NT2/D1 (cell line): Measurements from ENCODE around the gene LIPG.

Source experiments
- SUZ12 ChIP-seq: IDR thresholded peaks from 2 replicates; pipeline ENCODE4 v1.6.1; 2011; ENCODE audit not compliant: insufficient read length, insufficient read depth; ENCODE audit errors: extremely low read depth
- YY1 ChIP-seq: IDR thresholded peaks from 2 replicates; pipeline ENCODE4 v1.6.1; 2011; ENCODE audit not compliant: insufficient read length, insufficient read depth
- ZNF274 ChIP-seq: IDR thresholded peaks from 2 replicates; pipeline ENCODE4 v1.6.1; 2011; ENCODE audit warnings: mild to moderate bottlenecking, low read depth, low read length

DNA sequence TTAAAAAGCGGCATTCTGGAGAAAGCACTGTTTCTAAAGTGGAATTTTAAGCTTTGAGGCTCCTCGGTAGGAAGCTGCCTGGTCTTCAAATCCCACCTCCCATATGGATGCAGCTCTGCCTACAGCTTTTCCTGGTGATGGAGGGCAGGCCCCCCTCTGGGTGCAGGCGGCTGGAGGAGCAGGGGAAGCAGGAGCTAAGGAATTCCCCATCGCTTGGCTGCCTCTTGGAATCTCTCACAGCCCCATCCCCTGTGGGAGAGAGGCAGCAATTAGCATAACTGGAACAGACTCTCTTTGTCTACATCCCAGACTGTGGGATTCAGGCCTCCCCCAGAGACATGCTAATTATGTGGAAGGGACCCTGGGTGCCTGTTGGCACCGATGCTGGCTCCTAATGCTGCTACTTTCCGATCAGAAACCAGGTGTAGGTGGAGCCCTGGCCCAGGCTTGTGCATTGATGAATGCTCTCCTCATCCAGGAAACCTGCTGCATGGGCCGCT is 51.3 kb downstream of the LIPG start:
- TF ChIP-seq YY1 (no peak), ZNF274 (no peak), SUZ12 (no peak)
